ENCODE measurements around the gene CHST8. TPM values are rescaled to one million over a fixed set of nuclear protein-coding genes. Genes with fewer than 3 reads are reported as not detected.
"Not testable (repeated sequence)": the region's sequence is repeated elsewhere in the genome, so short reads cannot be mapped to it uniquely, and the experiment has no call there.

Gene CHST8
- total and polyA plus RNA-seq, 5 donors from 2014 or later, result 0.27 TPM; not detected in 4

- Mint-ChIP-seq H3K4me1 (no peaks in the 10 kb centered on the region), H3K27ac (no peak overlapping the region), H3K36me3 (no peaks in the 10 kb centered on the region), H3K4me3 (no peak overlapping the region), H3K27me3 (no peaks in the 10 kb centered on the region), H3K9me3 (no peaks in the 10 kb centered on the region)
- no peak for ATAC-seq (ENCODE audit: low read depth in 2 of 2)
- Histone ChIP-seq H3K4me1 (ENCODE audit: control insufficient read depth, insufficient read depth, low read length, poor library complexity, severe bottlenecking) (no peaks in the 10 kb centered on the region), H3K27ac (ENCODE audit: insufficient read depth, low read length, poor library complexity, severe bottlenecking) (no peak overlapping the region), H3K36me3 (ENCODE audit: control insufficient read depth, insufficient read depth, low read length) (no peaks in the 10 kb centered on the region), H3K27me3 (ENCODE audit: control insufficient read depth, insufficient read depth, low read length) (no peaks in the 10 kb centered on the region), H3K4me3 (ENCODE audit: low read depth, low read length) (no peak overlapping the region), H3K9me3 (ENCODE audit: control insufficient read depth in 2 of 2, low read length in 2 of 2) (no peaks in the 10 kb centered on the region)
- DNase-seq, result no peak
Observed at GRCh38 chr19:33690378-33691029, 68.8 kb downstream of the CHST8 start.

- DNase-seq, result no peak
- no peak for ATAC-seq (ENCODE audit: low read depth in 2 of 2)
Observed at GRCh38 chr19:33691030-33691427, 69.3 kb downstream of the CHST8 start.

GRCh38 chr19:33691736-33692135, 70.0 kb downstream of the CHST8 start:
- no peak overlapping the region for H3K4me3 Mint-ChIP-seq
- H3K4me3 ChIP-seq (ENCODE audit: low read depth, low read length), result no peak overlapping the region
- H3K9me3 ChIP-seq (ENCODE audit: control insufficient read depth in 2 of 2, low read length in 2 of 2), result no peaks in the 10 kb centered on the region
- H3K27ac ChIP-seq (ENCODE audit: insufficient read depth, low read length, poor library complexity, severe bottlenecking), result no peak overlapping the region
- DNase-seq (no peak), ATAC-seq (ENCODE audit: low read depth in 2 of 2) (no peak)
- H3K27me3 ChIP-seq (ENCODE audit: control insufficient read depth, insufficient read depth, low read length), result no peaks in the 10 kb centered on the region
- no peaks in the 10 kb centered on the region for H3K27me3 Mint-ChIP-seq
- no peaks in the 10 kb centered on the region for H3K9me3 Mint-ChIP-seq
- no peaks in the 10 kb centered on the region for H3K36me3 ChIP-seq (ENCODE audit: control insufficient read depth, insufficient read depth, low read length)
- no peak overlapping the region for H3K27ac Mint-ChIP-seq
- no peaks in the 10 kb centered on the region for H3K36me3 Mint-ChIP-seq
- no peaks in the 10 kb centered on the region for H3K4me1 Mint-ChIP-seq
- no peaks in the 10 kb centered on the region for H3K4me1 ChIP-seq (ENCODE audit: control insufficient read depth, insufficient read depth, low read length, poor library complexity, severe bottlenecking)

More at GRCh38 chr19:33691030-33691427, 69.3 kb downstream of the CHST8 start:
- no peaks in the 10 kb centered on the region for H3K4me1 Mint-ChIP-seq
- no peaks in the 10 kb centered on the region for H3K4me1 ChIP-seq (ENCODE audit: control insufficient read depth, insufficient read depth, low read length, poor library complexity, severe bottlenecking)
- H3K9me3 Mint-ChIP-seq, result no peaks in the 10 kb centered on the region
- H3K36me3 ChIP-seq (ENCODE audit: control insufficient read depth, insufficient read depth, low read length), result no peaks in the 10 kb centered on the region
- H3K36me3 Mint-ChIP-seq, result no peaks in the 10 kb centered on the region
- H3K27me3 ChIP-seq (ENCODE audit: control insufficient read depth, insufficient read depth, low read length), result no peaks in the 10 kb centered on the region
- H3K27ac Mint-ChIP-seq, result no peak overlapping the region
- no peaks in the 10 kb centered on the region for H3K27me3 Mint-ChIP-seq
- H3K9me3 ChIP-seq (ENCODE audit: control insufficient read depth in 2 of 2, low read length in 2 of 2), result no peaks in the 10 kb centered on the region
- no peak overlapping the region for H3K4me3 Mint-ChIP-seq
- no peak overlapping the region for H3K27ac ChIP-seq (ENCODE audit: insufficient read depth, low read length, poor library complexity, severe bottlenecking)
- no peak overlapping the region for H3K4me3 ChIP-seq (ENCODE audit: low read depth, low read length)

- ATAC-seq (ENCODE audit: low read depth in 2 of 2) (no peak), DNase-seq (no peak)
- H3K4me3 ChIP-seq (ENCODE audit: low read depth, low read length), result no peak overlapping the region
- H3K36me3 Mint-ChIP-seq, result no peaks in the 10 kb centered on the region
- no peaks in the 10 kb centered on the region for H3K4me1 ChIP-seq (ENCODE audit: control insufficient read depth, insufficient read depth, low read length, poor library complexity, severe bottlenecking)
- H3K4me1 Mint-ChIP-seq, result no peaks in the 10 kb centered on the region
- H3K27me3 Mint-ChIP-seq, result no peaks in the 10 kb centered on the region
- no peak overlapping the region for H3K4me3 Mint-ChIP-seq
- no peaks in the 10 kb centered on the region for H3K27me3 ChIP-seq (ENCODE audit: control insufficient read depth, insufficient read depth, low read length)
- no peak overlapping the region for H3K27ac ChIP-seq (ENCODE audit: insufficient read depth, low read length, poor library complexity, severe bottlenecking)
- no peaks in the 10 kb centered on the region for H3K36me3 ChIP-seq (ENCODE audit: control insufficient read depth, insufficient read depth, low read length)
- H3K27ac Mint-ChIP-seq, result no peak overlapping the region
- H3K9me3 Mint-ChIP-seq, result no peaks in the 10 kb centered on the region
- no peaks in the 10 kb centered on the region for H3K9me3 ChIP-seq (ENCODE audit: control insufficient read depth in 2 of 2, low read length in 2 of 2)
Observed at GRCh38 chr19:33693678-33694077, 71.9 kb downstream of the CHST8 start.

GRCh38 chr19:33695547-33695946, 73.8 kb downstream of the CHST8 start:
- H3K27ac ChIP-seq (ENCODE audit: insufficient read depth, low read length, poor library complexity, severe bottlenecking); DNase-seq; H3K9me3 Mint-ChIP-seq; ATAC-seq (ENCODE audit: low read depth in 2 of 2); H3K9me3 ChIP-seq (ENCODE audit: control insufficient read depth in 2 of 2, low read length in 2 of 2); H3K4me3 Mint-ChIP-seq; H3K4me1 ChIP-seq (ENCODE audit: control insufficient read depth, insufficient read depth, low read length, poor library complexity, severe bottlenecking); H3K36me3 ChIP-seq (ENCODE audit: control insufficient read depth, insufficient read depth, low read length); H3K27ac Mint-ChIP-seq; H3K4me3 ChIP-seq (ENCODE audit: low read depth, low read length); H3K36me3 Mint-ChIP-seq; H3K4me1 Mint-ChIP-seq; H3K27me3 ChIP-seq (ENCODE audit: control insufficient read depth, insufficient read depth, low read length); H3K27me3 Mint-ChIP-seq: not testable (repeated sequence)

GRCh38 chr19:33697766-33698165, 76.0 kb downstream of the CHST8 start:
- Histone ChIP-seq H3K4me1 (ENCODE audit: control insufficient read depth, insufficient read depth, low read length, poor library complexity, severe bottlenecking) (no peaks in the 10 kb centered on the region), H3K9me3 (ENCODE audit: control insufficient read depth in 2 of 2, low read length in 2 of 2) (no peaks in the 10 kb centered on the region), H3K27me3 (ENCODE audit: control insufficient read depth, insufficient read depth, low read length) (no peaks in the 10 kb centered on the region), H3K27ac (ENCODE audit: insufficient read depth, low read length, poor library complexity, severe bottlenecking) (no peak overlapping the region), H3K36me3 (ENCODE audit: control insufficient read depth, insufficient read depth, low read length) (no peaks in the 10 kb centered on the region), H3K4me3 (ENCODE audit: low read depth, low read length) (no peak overlapping the region)
- ATAC-seq (ENCODE audit: low read depth in 2 of 2), result no peak
- no peak overlapping the region for H3K4me3 Mint-ChIP-seq
- H3K4me1 Mint-ChIP-seq, result no peaks in the 10 kb centered on the region
- no peaks in the 10 kb centered on the region for H3K27me3 Mint-ChIP-seq
- no peak overlapping the region for H3K27ac Mint-ChIP-seq
- H3K9me3 Mint-ChIP-seq, result peaks cover 0 to 3% (median 0%) of the 10 kb centered on the region in 7 donors
- DNase-seq, result no peak
- H3K36me3 Mint-ChIP-seq, result no peaks in the 10 kb centered on the region

- Histone ChIP-seq H3K9me3 (ENCODE audit: control insufficient read depth in 2 of 2, low read length in 2 of 2) (no peaks in the 10 kb centered on the region), H3K27ac (ENCODE audit: insufficient read depth, low read length, poor library complexity, severe bottlenecking) (no peak overlapping the region), H3K27me3 (ENCODE audit: control insufficient read depth, insufficient read depth, low read length) (no peaks in the 10 kb centered on the region), H3K4me3 (ENCODE audit: low read depth, low read length) (no peak overlapping the region), H3K36me3 (ENCODE audit: control insufficient read depth, insufficient read depth, low read length) (no peaks in the 10 kb centered on the region), H3K4me1 (ENCODE audit: control insufficient read depth, insufficient read depth, low read length, poor library complexity, severe bottlenecking) (no peaks in the 10 kb centered on the region)
- H3K27ac Mint-ChIP-seq, result no peak overlapping the region
- H3K36me3 Mint-ChIP-seq, result no peaks in the 10 kb centered on the region
- H3K9me3 Mint-ChIP-seq, result peaks cover 0 to 3% (median 0%) of the 10 kb centered on the region in 7 donors
- DNase-seq (no peak), ATAC-seq (ENCODE audit: low read depth in 2 of 2) (no peak)
- no peaks in the 10 kb centered on the region for H3K4me1 Mint-ChIP-seq
- no peaks in the 10 kb centered on the region for H3K27me3 Mint-ChIP-seq
- H3K4me3 Mint-ChIP-seq, result no peak overlapping the region
Observed at GRCh38 chr19:33698576-33699435, 77.1 kb downstream of the CHST8 start.

All from CD4-positive, CD25-positive, alpha-beta regulatory T cell (primary cell).